Epithelial cell of alveolus of lung (primary cell): ENCODE measurements around the gene IQUB. TPM values are rescaled to one million over a fixed set of nuclear protein-coding genes. Genes with fewer than 3 reads are reported as not detected.

Experiments
- total RNA-seq: library from RNA; depleted of rRNA; stranded (reverse); fragments of >200 nt; gene quantifications from 2 replicates; pipeline ENCODE4 v1.2.1, GENCODE V29; 2015

IQUB gene
- total RNA-seq, result 0.13 and 0.24 TPM in 2 replicates

GRCh38 chr7:123534383-123535260 lies at the start of gene IQUB:
IQUB (minus strand) TSS chr7:123534595; CDS start chr7:123512340, 22,255 bp downstream.

GRCh38 chr7:123557398-123558288 lies 23.2 kb upstream of the IQUB start, which contains the start of gene NDUFA5:
NDUFA5 (minus strand) TSS chr7:123557818; CDS start chr7:123557795, 23 bp downstream.

Other genes with a start within 250 kb of the IQUB start
- 29.1 and 50.0 TPM in 2 replicates for gene NDUFA5, start 23.2 kb upstream of the IQUB start, total RNA-seq
- not detected in 2 replicates for gene ASB15, start 67.2 kb upstream of the IQUB start, total RNA-seq
- not detected in 2 replicates for gene LMOD2, start 121.3 kb upstream of the IQUB start, total RNA-seq
- gene WASL, start 214.4 kb upstream of the IQUB start, total RNA-seq, result 16.8 and 31.1 TPM in 2 replicates